ENCODE measurements around the gene NAV2.

- no peak for TF ChIP-seq CTCF (IDR thresholded peaks at IDR 0.05)
- no peak for TF ChIP-seq POLR2A (IDR thresholded peaks at IDR 0.05)
Measured at GRCh38 chr11:19921976-19922688, 209.5 kb downstream of the NAV2 start.

Data from testis (tissue), 2 donors.